ENCODE measurements around the gene GRAMD1B.

GRAMD1B gene

DNA sequence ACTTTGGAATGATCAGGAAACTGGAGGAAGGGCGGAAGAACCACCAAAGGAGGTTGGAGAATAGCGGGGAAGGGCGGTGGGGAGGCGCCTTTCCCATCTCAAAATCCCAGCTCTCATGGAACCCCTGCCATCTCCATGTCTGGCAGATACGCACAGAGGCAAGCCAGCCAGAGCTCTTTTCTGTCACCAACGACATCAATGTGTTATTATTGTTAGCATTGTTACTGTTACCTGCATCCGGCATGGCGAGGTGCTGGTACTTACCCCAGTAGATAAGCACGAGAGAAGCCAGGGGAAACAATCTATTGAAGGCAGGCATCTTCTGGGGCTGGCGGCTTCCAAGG is 223.4 kb downstream of the GRAMD1B start:
- Histone ChIP-seq H3K9ac (ENCODE audit: low read depth, low read length) (no peak overlapping the region), H3K27ac (ENCODE audit: low read length) (no peak overlapping the region), H4K20me1 (ENCODE audit: insufficient read depth, low read length) (no peaks in the 10 kb centered on the region), H3K79me2 (ENCODE audit: insufficient read depth, low read length) (no peaks in the 10 kb centered on the region), H2AFZ (ENCODE audit: low read depth, low read length) (no peak overlapping the region), H3K4me2 (ENCODE audit: insufficient read depth, low read length) (no peak overlapping the region), H3K4me3 (ENCODE audit: low read depth in 1 of 2, low read length in 2 of 2) (no peak overlapping the region), H3K36me3 (ENCODE audit: insufficient read depth, low read length) (no peaks in the 10 kb centered on the region), H3K27me3 (ENCODE audit: insufficient read depth, low read length, poor library complexity) (peaks cover 9% of the 10 kb centered on the region), H3K9me3 (ENCODE audit: insufficient read depth, low read length, severe bottlenecking) (no peaks in the 10 kb centered on the region), H3K4me1 (ENCODE audit: insufficient read depth, low read length) (no peaks in the 10 kb centered on the region)
- DNase-seq (no peak), ATAC-seq (ENCODE audit: insufficient read depth, low read depth) (no peak)
- TF ChIP-seq, protein P1, sequence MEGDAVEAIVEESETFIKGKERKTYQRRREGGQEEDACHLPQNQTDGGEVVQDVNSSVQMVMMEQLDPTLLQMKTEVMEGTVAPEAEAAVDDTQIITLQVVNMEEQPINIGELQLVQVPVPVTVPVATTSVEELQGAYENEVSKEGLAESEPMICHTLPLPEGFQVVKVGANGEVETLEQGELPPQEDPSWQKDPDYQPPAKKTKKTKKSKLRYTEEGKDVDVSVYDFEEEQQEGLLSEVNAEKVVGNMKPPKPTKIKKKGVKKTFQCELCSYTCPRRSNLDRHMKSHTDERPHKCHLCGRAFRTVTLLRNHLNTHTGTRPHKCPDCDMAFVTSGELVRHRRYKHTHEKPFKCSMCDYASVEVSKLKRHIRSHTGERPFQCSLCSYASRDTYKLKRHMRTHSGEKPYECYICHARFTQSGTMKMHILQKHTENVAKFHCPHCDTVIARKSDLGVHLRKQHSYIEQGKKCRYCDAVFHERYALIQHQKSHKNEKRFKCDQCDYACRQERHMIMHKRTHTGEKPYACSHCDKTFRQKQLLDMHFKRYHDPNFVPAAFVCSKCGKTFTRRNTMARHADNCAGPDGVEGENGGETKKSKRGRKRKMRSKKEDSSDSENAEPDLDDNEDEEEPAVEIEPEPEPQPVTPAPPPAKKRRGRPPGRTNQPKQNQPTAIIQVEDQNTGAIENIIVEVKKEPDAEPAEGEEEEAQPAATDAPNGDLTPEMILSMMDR (IDR thresholded peaks at IDR 0.05; ENCODE audit: borderline replicate concordance, extremely low read depth, low read length, poor library complexity, severe bottlenecking), result no peak
- no peak for TF ChIP-seq EZH2 (IDR thresholded peaks at IDR 0.05; ENCODE audit: borderline replicate concordance, low read depth, low read length, severe bottlenecking)

DNA sequence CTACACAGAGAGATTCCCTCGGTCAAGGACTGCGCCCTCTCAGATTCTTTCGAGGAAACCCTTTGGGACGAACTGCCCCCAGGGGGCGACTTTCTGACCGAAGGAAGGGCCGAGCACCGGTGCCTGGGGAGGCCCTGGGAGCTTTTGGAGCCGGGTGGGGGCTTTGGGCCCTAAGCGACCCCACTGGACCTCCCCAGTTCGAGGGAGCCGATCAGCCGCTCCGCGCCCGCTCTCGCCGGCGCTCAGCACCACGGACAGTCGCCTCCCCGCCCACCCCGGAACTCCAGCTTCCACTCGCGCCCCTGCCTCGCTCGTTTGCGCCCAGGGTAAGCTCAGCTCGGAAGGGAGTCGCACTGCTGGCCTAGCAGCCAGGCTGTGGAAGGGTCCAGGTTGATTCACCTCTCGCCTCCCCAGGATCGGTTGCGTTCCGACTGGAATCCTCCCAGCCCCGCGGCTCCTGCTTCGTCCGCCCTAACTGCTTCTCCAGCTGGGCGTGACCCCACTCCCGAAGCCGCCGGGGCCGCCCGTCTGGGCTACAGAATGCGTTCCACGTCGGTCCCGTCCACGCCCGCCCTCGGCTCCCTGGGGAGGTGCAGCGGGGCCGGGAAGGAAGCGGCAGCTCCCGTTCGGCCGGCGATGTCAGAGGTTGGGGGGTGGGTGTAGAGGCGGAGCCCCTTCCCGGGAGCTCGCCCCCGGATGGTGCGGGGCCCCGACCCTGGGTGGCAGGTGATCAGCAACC is 223.9 kb downstream of the GRAMD1B start:
- H3K9ac ChIP-seq (ENCODE audit: low read depth, low read length), result no peak overlapping the region
- TF ChIP-seq EZH2 (IDR thresholded peaks at IDR 0.05; ENCODE audit: borderline replicate concordance, low read depth, low read length, severe bottlenecking), result no peak
- TF ChIP-seq, protein P1 (IDR thresholded peaks at IDR 0.05; ENCODE audit: borderline replicate concordance, extremely low read depth, low read length, poor library complexity, severe bottlenecking), result no peak
- H3K36me3 ChIP-seq (ENCODE audit: insufficient read depth, low read length), result no peaks in the 10 kb centered on the region
- H4K20me1 ChIP-seq (ENCODE audit: insufficient read depth, low read length), result no peaks in the 10 kb centered on the region
- H3K4me1 ChIP-seq (ENCODE audit: insufficient read depth, low read length), result no peaks in the 10 kb centered on the region
- no peaks in the 10 kb centered on the region for H3K9me3 ChIP-seq (ENCODE audit: insufficient read depth, low read length, severe bottlenecking)
- DNase-seq (no peak), ATAC-seq (ENCODE audit: insufficient read depth, low read depth) (no peak)
- no peak overlapping the region for H3K27ac ChIP-seq (ENCODE audit: low read length)
- H3K79me2 ChIP-seq (ENCODE audit: insufficient read depth, low read length), result no peaks in the 10 kb centered on the region
- H3K4me2 ChIP-seq (ENCODE audit: insufficient read depth, low read length), result no peak overlapping the region
- H3K27me3 ChIP-seq (ENCODE audit: insufficient read depth, low read length, poor library complexity), result peaks cover 3% of the 10 kb centered on the region
- H3K4me3 ChIP-seq (ENCODE audit: low read depth in 1 of 2, low read length in 2 of 2), result no peak overlapping the region
- no peak overlapping the region for H2AFZ ChIP-seq (ENCODE audit: low read depth, low read length)

DNA sequence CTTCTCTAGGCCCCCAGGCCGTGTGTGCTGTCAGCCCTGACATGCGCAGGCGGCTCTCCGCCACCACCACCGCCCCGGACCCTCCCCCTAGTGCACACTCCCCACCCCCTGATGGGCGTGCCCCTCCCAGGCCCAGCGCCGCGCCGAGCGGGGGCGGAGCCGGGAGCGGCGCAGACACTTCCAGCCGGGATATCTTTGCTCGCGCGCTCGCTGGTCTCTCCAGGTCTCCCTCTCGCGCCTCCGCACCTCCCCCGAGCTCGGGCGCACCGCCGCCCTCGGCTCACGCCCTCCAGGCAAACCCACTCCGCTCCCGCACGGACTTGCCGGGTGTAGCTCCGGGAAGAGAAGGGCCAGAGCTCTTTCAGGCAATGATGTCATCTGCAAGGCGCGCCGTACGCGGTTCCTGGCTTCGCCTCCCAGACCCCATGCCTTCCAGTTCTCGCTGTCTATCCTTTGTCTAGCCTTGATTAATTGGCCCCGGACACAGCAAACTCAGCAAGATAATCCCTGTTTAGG is 224.6 kb downstream of the GRAMD1B start, which contains the start of gene SCN3B:
Gene SCN3B (minus strand): TSS at position 59 of the 516 bp plus-strand sequence. CDS start 823 bp downstream, outside the sequence.
- Histone ChIP-seq H3K9ac (ENCODE audit: low read depth, low read length) (no peak within 1 kb of the TSS), H3K4me3 (ENCODE audit: low read depth in 1 of 2, low read length in 2 of 2) (no peak within 1 kb of the TSS), H3K27me3 (ENCODE audit: insufficient read depth, low read length, poor library complexity) (no peaks in the 10 kb centered on the region), H3K4me2 (ENCODE audit: insufficient read depth, low read length) (no peak within 1 kb of the TSS), H3K4me1 (ENCODE audit: insufficient read depth, low read length) (no peaks in the 10 kb centered on the region), H3K27ac (ENCODE audit: low read length) (no peak within 1 kb of the TSS), H4K20me1 (ENCODE audit: insufficient read depth, low read length) (no peaks in the 10 kb centered on the region), H2AFZ (ENCODE audit: low read depth, low read length) (no peak within 1 kb of the TSS), H3K36me3 (ENCODE audit: insufficient read depth, low read length) (no peaks in the 10 kb centered on the region), H3K9me3 (ENCODE audit: insufficient read depth, low read length, severe bottlenecking) (no peaks in the 10 kb centered on the region), H3K79me2 (ENCODE audit: insufficient read depth, low read length) (no peaks in the 10 kb centered on the region)
- ATAC-seq (ENCODE audit: insufficient read depth, low read depth), result no peak
- DNase-seq, result no peak
- no peak for TF ChIP-seq EZH2 (IDR thresholded peaks at IDR 0.05; ENCODE audit: borderline replicate concordance, low read depth, low read length, severe bottlenecking)
- TF ChIP-seq, protein P1 (IDR thresholded peaks at IDR 0.05; ENCODE audit: borderline replicate concordance, extremely low read depth, low read length, poor library complexity, severe bottlenecking), result no peak
